Activated gamma-delta T cell (primary cell): ENCODE data around the gene SUGCT.
"Not testable (repeated sequence)": the region's sequence is repeated elsewhere in the genome, so short reads cannot be mapped to it uniquely, and the experiment has no call there.

Experiments
- DNase-seq: peaks from one replicate; lab custom pipeline; 2025; lab: John Stamatoyannopoulos, UW

Gene SUGCT

DNA sequence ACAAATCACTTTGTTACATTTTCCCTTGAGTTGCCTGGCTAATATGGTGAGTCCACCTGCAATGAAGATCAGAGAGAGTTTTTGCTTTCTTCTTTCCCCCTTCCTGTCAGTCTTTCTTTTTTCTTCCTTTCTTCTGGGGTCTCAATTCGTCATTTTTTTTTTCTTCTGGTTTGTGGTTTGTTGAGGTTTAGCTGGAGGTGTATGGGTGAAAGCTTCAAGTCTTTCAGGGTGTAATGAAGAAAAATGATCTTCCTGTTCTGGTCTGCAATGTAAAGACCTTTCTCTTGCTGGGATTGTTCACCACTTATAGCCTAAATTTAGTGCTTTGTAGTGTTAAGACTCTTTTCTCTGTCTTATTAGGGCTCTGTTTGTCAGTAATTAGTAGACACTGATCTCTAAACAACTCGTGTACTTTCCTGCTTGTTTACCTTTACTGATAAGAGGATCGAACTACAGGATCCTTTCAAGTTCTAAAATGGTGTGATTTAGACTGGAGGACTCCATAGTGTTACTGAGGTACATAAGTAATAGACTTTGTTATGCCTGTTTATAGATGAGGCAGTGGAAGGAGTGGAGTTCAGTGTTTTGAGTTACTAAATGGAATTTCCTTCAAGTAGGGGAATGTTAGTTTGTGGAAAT, 129.1 kb downstream of the SUGCT start:
- no peak for DNase-seq

DNA sequence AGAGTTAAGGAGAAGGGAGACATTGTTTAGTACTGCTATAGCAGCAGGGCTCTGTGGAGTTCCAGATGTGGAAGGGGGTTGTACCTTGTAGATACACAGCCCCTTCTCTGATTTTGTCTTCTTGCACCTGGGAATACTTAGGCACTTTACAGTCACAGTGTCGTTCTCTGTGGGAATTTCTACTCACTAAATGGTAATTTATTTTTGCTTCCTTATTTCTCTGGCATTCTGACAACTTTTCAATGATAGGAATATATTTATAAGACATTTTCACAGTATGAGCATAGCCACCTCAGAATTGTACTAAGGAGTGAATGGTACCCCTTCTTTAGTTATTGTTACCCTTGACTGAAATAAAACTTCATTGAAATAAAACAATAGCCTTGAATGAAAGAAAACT, 132.8 kb downstream of the SUGCT start:
- no peak for DNase-seq

DNA sequence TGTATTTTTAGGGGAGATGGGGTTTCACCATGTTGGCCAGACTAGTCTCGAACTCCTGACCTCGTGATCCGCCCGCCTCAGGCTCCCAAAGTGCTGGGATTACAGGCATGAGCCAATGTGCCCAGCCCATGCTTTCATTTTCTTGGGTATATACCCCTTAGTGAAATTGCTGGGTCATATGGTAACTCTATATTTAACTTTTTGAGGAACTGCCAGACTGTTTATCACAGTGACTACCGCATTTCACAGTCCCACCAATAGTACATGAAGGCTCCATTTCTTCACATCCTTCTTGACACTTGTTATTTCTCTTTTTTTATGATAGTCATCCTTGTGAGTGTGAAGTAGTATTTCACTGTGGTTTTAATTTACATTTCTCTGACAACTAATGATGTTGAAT, 134.0 kb downstream of the SUGCT start:
- DNase-seq, result not testable (repeated sequence)

DNA sequence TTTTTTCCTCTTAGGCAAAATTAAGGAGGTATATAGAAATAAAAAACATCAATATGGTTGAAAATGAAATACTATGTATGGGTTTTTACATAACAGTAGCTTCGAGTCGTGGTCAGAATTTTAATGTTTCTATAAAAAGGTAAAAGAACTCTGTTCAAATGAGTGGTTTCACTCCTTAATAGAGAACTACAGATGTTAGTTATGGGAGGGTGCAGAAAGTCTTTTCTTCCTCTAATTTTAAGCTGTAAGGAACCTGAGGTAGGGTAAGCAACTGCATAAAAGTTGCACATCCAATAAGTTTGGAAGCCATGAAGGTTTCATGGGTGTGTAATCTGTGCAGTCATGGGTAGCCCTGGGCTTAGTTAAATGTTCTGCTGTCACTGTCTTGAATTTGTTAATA, 141.3 kb downstream of the SUGCT start:
- DNase-seq, result no peak

DNA sequence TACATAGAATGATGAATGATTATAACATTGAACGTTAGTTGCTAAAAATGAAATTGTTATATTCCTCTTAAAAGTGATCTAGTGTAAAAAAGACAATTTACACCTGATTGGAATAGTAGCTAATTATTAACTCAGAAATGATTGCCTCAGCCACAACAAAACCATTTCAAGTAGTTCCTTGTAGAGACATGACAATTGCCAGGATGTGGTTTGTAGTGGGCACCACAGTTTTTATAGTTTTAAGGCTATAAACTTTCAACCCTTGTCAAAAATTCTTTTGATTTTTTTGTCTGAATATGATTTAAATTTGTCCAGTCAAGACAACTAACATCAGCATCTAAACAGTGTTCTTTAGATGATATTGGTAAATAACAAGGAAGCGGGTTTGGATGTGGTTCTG, 145.2 kb downstream of the SUGCT start:
- DNase-seq, result no peak

DNA sequence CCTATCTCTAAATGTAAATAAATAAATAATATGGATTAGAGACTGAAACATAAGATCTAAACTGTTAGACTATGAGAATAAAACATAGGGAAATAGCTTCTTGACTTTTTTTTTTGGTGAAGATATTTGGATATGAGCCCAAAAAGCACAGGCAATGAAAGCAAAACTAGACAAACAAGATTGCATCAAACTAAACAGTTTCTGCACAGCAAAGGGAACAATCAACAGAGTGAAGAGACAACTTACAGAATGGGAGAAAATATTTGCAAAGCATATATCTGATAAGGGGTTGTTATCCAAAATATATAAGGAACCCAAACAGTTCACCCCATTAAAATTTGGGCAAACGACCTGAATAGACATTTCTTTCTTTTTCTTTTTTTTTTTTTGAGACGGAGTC, 148.1 kb downstream of the SUGCT start:
- DNase-seq, result no peak

DNA sequence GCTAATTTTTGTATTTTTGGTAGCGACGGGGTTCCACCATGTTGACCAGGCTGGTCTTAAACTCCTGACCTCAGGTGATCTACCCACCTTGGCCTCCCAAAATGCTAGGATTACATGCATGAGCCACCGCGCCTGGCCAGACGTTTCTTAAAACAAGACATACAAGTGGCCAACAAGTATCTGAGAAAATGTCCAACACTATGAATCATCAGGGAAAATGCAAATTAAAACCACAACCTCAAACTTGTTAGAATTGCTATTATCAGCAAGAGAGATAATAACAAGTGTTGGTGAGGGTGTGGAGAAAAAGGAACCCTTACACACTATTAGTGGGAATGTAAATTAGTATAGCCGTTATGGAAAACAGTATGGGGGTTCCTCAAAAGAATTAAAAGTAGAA, 148.6 kb downstream of the SUGCT start:
- DNase-seq, result no peak

DNA sequence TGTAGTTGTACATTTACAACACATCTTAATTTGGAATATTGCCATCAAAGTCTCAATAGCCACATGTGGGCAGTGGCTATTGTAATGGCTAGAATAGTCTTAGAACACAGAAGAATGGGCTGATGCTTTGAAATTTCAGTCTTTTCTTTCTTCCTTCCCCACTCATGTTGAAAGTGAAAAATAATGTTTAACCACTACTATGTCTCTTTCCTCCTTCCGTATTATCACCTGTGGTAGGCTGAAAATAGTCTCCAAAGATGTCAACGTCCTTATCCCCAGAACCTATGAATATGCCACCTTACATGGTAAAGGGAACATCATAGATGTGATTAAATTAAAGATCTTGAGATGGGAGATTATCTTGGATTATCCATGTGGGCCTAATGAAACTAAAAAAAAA, 154.0 kb downstream of the SUGCT start:
- DNase-seq, result no peak

DNA sequence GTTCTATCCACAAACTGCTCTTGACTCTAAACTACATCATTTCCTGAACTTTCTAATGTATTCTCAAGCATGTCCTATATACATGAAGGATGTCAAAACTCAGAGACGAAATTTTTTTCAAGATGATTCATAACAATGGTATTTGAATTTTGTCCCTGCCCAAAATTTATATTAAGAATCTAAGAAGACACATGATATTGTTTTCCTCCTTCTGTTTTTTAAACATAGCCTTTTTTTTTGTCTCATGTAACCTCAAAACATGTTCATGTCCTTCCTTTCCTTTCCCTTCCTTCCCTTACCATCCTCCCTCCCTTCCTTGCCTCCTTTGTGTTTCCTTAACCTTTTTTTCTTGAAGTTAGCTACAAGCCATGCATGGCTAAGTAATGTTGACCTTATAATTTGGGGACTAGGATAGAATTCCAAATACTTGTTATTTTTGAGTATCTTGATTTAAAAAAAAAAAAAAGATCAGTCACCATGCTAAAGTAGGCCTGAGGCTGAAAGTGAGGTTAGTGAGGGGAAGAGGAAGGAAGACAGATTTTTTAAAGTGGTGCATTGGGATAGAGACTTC, 163.0 kb downstream of the SUGCT start:
- no peak for DNase-seq

DNA sequence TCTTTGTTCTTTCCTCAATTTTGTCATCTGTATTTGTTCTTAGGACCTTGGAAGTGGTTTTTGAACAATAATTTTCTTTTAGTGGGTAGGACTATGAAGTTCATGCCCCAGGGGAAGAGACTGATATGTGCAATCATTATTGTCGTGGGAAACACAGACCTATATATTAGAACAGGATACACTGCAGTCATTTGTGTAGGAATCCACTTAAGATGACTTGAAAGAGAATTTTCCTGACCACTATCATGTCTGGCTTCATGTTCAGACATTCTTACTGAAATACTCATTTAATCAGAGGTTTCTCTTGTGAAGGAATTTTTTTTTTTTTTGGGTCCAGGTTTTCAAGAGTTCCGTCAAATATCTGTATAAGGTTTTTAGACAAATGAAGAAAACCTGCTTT, 163.6 kb downstream of the SUGCT start:
- no peak for DNase-seq

DNA sequence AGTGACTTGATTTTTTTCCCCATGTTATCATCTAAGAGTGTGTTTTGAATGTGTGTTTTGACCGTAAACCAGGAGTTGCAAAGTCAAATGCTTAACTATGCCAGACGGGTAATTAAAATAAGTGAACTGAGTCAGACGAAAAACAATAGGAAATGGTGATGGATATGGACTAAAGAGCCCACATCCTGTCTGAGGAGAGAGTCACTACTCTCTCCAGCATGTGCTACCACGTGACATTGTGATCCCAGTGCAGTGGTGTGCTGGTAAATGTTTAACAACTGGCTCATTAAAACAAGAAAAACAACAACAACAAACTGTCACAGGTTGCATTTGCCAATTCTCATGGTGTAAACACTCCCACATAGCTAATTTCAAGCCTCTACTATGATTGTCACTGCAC, 164.3 kb downstream of the SUGCT start:
- DNase-seq, result no peak

DNA sequence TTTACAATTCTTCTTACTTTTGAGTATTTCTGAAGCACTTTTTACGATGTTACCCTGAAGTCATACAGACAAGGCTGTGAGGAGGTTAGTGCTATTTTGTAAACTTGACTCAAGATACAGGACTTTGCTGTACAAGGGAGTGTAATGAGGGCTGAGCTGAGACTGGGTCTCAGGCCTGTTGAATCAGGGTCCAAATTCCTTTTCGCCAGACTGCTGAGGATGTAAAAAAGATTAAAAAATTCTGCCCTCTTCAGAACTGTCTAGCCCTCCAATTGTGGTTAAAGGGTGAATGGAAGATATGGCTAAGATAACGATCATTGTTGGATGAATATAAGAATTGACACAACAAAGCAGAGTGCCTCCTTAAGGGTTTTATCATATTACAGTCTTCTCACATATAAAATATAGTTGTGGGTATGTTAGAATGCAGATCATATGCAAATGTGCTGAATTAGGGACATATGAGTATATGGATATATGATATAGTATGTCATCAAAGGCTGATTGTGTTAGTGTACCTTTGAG, 165.4 kb downstream of the SUGCT start:
- no peak for DNase-seq

DNA sequence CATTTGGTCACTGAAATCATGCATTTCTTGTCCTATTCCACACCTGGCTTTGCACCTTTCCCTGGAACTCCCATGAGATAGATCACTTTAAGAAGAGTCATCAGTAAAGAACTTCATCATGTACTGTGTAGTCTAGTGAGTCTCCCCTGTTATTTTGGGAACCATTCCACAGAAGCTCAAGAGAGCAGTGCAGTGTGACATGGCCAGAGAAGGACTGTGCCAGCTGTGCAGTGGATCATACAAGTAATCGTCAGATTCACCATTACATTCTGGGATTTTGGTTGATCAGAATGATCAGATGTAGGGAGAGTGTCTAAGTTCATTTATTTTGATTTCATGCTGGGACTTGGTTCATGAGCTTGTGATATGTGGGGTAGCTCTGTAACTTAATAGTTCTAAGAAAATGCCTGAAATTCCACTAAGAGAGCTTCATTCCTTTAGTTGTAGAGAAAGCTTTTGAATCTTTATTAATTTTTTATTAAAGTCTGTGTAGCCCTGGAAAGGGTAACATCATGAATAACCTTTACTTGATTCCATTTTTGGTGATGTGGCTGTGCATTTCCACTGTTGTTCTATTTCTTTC, 166.8 kb downstream of the SUGCT start:
- no peak for DNase-seq

DNA sequence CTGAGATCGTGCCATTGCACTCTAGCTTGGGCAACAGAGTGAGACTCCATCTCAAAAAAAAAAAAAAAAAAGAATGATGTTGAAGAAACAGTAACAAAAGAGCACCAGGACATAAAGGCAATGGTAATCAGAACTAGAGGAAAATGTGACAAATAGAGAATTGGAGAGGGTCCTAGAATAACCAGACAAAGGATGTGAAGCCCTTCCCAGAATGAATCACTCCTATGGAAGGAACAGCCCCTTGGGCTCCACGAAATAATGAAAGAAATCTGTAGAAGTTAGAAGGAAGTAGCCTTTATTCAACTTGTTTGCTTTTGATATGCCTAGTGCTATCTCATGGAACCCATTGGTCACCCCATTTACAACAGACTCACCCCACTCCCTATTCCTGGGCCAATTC, 169.2 kb downstream of the SUGCT start:
- DNase-seq, result no peak

DNA sequence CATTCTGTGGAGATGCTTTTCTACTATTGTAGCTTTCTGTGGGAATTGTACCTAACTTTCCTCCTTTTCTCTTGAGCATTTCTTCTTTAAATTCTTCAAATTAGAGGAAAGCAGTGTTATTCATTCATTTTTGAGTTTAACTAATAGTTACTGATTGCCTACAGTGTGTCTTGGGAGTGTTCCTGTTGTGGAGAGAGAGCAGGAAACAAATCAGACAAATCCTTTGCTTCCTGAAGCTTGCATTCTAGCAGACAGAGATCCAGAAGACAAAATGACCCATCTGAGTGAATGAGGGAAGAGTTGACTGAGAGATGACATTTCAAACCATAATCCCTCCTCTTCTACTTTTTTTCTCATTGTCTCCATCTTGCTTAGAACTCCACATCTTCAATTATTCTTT, 170.4 kb downstream of the SUGCT start:
- DNase-seq, result no peak

DNA sequence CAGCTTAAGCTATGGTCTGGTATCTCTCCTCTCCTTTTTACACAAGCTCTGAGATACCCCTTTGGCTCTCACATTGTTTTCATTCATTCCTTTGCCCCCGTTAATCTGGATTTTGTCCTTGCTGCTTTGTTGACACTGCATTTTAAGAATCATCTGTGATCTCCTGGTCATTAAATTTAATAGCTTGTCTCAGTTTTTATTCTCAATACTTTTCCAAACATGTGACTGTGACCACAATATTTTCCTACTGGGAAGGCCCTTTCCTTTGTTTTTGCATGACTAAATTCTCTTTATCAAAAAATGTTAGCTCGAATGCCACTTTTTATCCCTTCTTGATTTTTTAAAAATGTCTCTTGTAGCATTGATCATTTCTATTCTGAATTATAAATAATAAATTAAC, 171.2 kb downstream of the SUGCT start:
- no peak for DNase-seq

DNA sequence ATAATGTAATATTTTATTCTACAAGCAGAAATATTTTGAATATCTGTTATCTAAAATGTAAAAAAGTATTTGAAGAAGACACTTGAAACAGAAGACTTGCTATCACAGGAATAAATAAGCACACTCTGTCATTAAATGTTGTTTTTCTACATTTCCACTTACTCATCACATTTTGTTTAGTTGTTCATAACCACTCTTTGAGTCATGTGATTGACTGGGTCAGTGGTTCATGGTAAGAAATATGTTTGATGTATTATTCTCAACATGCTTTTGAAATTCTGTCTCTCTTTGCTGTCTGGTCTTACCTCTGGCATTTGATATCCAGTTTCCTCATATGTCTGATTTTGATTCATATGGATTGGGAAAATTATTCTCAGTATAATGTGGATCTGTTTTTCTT, 171.8 kb downstream of the SUGCT start:
- no peak for DNase-seq

DNA sequence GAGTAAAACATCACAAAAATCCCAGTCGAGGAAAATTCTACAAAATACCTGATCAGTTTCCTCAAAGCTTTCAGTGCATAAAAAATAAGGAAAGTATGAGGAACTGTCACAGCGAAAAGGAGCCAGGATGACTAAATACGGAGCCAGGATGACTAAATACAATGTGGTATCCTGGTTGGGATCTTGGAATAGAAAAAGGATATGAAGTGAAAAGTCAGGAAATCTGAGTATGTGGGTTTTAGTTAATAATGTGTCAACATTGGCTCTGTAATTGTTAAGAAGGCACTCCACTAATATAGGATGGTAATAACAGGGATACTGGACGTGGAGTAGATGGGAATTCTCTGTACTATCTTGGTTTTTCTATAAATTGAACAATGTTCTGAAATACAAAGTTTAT, 175.5 kb downstream of the SUGCT start:
- no peak for DNase-seq

DNA sequence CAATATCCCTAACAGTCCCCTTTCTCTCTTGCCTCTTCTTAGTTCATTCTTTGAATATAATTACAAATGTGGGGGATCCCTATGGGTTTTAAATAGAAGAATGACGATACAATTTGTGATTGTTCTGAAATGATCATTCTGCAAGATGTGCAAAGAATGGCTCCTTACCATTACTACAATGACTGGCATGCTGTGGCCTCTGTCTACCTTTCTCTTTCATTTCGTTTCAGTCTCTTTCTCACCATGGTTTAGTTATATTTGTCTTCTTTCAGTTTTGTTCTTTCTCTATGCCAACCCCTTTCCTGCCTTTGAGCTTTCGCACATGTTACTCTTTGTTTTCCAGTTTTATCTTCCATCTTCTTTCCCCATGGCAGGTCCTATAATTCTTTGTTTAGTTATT, 176.5 kb downstream of the SUGCT start:
- DNase-seq, result no peak

DNA sequence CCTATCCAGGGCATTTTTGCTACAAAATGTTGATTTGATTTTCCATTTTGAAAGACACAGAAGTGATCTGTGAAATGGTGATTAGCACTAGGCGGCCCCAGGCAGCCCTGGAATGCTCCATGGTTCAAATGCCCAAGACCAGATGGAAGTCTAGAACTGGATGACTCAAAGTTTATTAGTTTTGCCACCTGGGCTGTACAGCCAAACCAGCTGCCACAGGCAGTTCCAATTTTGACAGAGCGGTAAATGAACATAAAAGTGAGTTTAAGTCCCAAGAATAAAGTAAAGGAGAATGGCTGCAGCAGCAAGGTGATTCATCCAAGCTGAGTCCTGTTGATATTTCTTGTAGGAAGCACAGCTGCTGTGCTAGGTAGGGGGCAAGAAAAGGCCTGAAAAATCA, 180.5 kb downstream of the SUGCT start:
- no peak for DNase-seq

DNA sequence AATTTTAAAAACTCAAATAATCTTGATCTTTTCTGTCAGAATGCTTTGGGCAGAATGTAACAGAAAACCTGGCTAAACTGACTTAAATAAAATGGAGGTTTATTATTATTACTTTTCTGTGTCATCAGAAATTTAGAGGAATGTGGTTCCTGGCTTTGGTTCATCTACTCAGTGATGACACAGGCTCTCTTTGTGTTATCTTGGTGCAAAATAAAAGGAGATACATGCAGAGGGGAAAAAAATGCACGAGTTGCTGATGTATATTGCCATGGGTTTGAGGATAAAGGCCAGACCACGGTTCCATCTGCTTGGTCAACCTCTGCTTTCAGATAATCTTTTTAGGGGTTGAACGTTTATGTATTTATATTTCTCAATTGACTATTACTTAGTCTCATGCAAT, 181.4 kb downstream of the SUGCT start:
- no peak for DNase-seq

DNA sequence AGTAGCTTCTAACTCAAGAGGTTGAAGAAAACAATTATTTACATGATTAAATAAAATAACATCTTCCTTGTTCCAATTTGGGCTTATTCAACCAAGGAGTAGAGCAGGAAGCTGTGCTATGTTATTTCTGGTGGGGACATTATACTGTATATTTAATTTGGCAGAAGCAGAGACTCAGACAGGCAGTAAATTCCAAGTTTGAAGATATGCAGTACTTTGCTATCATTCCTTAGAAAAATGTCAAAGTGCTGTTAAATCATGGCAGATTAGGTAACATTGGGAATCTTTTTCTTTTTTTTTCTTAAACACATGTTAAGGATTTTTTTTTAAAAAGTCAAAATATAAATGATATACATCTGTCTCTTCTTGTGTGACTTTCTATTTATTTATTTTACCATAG, 190.1 kb downstream of the SUGCT start:
- DNase-seq, result no peak

DNA sequence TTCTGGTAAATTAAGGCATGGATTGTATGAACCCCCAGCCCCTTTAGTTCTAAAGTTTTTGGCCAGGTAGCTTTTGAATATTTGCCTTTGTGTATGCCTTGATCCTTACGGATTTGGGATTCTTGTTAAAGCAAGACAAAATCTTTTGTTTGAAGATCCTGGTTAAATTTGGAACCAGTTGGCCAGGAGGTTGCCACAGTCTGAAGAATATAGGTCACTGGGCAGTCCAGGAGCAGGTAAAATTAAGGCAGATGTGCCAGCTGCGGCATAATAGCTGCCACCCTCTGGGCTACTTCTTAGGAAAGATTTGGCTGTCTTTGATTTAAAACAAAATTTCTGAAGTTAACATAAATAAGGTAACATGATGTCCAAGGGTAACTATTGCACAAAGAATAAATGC, 192.3 kb downstream of the SUGCT start:
- DNase-seq, result no peak

DNA sequence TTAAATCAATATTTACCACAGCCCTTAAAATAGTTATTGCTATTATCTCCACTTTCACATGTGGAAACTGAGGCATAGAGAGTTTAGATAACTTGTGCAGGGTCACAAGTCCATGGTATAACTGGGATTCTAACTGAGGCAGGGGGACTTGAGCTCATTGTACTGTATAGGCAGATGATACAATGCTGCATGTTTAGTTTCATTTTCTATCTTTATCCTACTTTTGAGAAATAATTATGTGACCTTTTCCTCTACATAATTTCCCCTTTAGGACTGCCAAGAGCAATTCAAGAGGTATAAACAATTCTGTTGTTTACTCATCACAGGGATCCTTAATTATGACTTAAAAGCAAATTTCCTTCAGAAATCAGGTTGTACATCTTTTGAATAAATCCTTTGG, 193.1 kb downstream of the SUGCT start:
- no peak for DNase-seq
